Spleen (tissue), 11 donors: ENCODE data around the gene EHBP1. TPM values are rescaled to one million over a fixed set of nuclear protein-coding genes. Genes with fewer than 3 reads are reported as not detected.

Source experiments
- DNase-seq: peaks from one replicate; pipeline ENCODE4 v3.0.0-alpha.2; 2020
- H3K27ac ChIP-seq, 8 donors: fragments of 200-600 bp; sonication (generic) in 7 of 8; 1 replicate in 4 of 8; 2 replicates in 4 of 8; pipeline versions ENCODE4 v1.5.0 to v1.8.0; 2016 to 2021; ENCODE audit warnings: inconsistent platforms in 4 of 8, mild to moderate bottlenecking in 4 of 8, moderate library complexity in 1 of 8
- H3K27me3 ChIP-seq, 7 donors: fragments of 200-600 bp; sonication (generic) in 6 of 7; replicated peaks in 1 of 7; 1 replicate in 4 of 7; 2 replicates in 3 of 7; pipeline versions ENCODE4 v1.5.0 to v1.8.0; 2016 to 2021; ENCODE audit warnings: inconsistent platforms in 3 of 7, mild to moderate bottlenecking in 1 of 7
- H3K36me3 ChIP-seq, 6 donors: fragments of 200-600 bp; sonication (generic) in 5 of 6; 1 replicate in 4 of 6; 2 replicates in 2 of 6; pipeline versions ENCODE4 v1.5.0 to v1.8.0; 2016 to 2021; ENCODE audit warnings: inconsistent platforms in 2 of 6
- H3K4me1 ChIP-seq, 6 donors: fragments of 200-600 bp; sonication (generic) in 5 of 6; 1 replicate in 3 of 6; 2 replicates in 3 of 6; pipeline versions ENCODE4 v1.5.0 to v1.8.0; 2016 to 2021; ENCODE audit warnings: inconsistent platforms in 3 of 6
- H3K4me3 ChIP-seq, 8 donors: fragments of 200-600 bp; sonication (generic) in 7 of 8; 1 replicate in 4 of 8; 2 replicates in 4 of 8; pipeline versions ENCODE4 v1.5.0 to v1.8.0; 2016 to 2021; ENCODE audit warnings: inconsistent platforms in 4 of 8, mild to moderate bottlenecking in 4 of 8, moderate library complexity in 2 of 8
- H3K9me3 ChIP-seq, 8 donors: fragments of 200-600 bp; sonication (generic) in 7 of 8; 1 replicate in 4 of 8; 2 replicates in 4 of 8; pipeline versions ENCODE4 v1.5.0 to v1.8.0; 2016 to 2021; ENCODE audit warnings: inconsistent platforms in 4 of 8
- POLR2A ChIP-seq, 3 donors: fragments of 450-650 bp; IDR thresholded peaks; one replicate each; pipeline ENCODE4 v1.5.1; 2017; ENCODE audit warnings: antibody characterized with exemption in 3 of 3, mild to moderate bottlenecking in 1 of 3
- POLR2AphosphoS5 ChIP-seq, 3 donors: sonication (generic); formaldehyde crosslinking; IDR thresholded peaks; one replicate each; pipeline ENCODE4 v1.5.1; 2017; ENCODE audit warnings: antibody characterized with exemption in 3 of 3
- WGBS, 5 donors: extraction: QIAGEN DNeasy Blood & Tissue Kit in 3 of 5; methylation state at CpG; one replicate each; pipeline versions ENCODE4 v1.1.5 to v1.1.7; 2013 to 2018; 5-methylcytosine and 5-hydroxymethylcytosine counted together
- intact Hi-C: fragments of 100-400 bp; cut with DNase I; formaldehyde crosslinking; loops from one replicate; pipeline ENCODE4 v1.15.0; 2023; ENCODE audit warnings: low total_unique reads
- polyA plus RNA-seq, 3 donors: library from polyadenylated mRNA; stranded (reverse); fragments of 200-250 nt; gene quantifications; one replicate each; pipeline ENCODE4 v1.2.1, GENCODE V29; 2013
- total RNA-seq, 7 donors: library from RNA; depleted of rRNA in 3 of 7; stranded (reverse); fragments of >200 nt in 3 of 7; fragmentation: NEBNext Ultra II Directional in 4 of 7; extraction: Animal tissue kit (Norgen Biotek cat#: 25700) in 4 of 7; gene quantifications; one replicate each; pipeline versions ENCODE4 v1.1.0 to v1.2.1, GENCODE V29; 2016 to 2021
- TF ChIP-seq, protein P1 (sequence below), 11 experiments: fragments of 200-600 bp in 7 of 11; fragments of 450-650 bp in 4 of 11; sonication (generic) in 4 of 11; IDR thresholded peaks in 8 of 11; conservative IDR thresholded peaks in 3 of 11; 1 replicate in 7 of 11; 2 replicates in 4 of 11; pipeline versions ENCODE4 v1.4.0 to v1.8.0; 2016 to 2021; ENCODE audit warnings: antibody characterized with exemption in 11 of 11, inconsistent platforms in 4 of 11, mild to moderate bottlenecking in 1 of 11
- donor health status: healthy with polysubstance abuse.
- donor health status: DM: no; HTN: no; CAD: no; lungs with moderate emphysema.
- donor health status: DM: no; HTN: no; CAD: no.
- donor health status: Bipolar disorder and iron deficiency.
- donor health status: healthy.
- donor health status: DM: no; HTN: no; CAD: no.
- donor health status: DM: yes; HTN: yes; CAD: no.

The EHBP1 gene
- total and polyA plus RNA-seq, 10 donors, result 5.0 to 44.2 (median 31.7) TPM

DNA sequence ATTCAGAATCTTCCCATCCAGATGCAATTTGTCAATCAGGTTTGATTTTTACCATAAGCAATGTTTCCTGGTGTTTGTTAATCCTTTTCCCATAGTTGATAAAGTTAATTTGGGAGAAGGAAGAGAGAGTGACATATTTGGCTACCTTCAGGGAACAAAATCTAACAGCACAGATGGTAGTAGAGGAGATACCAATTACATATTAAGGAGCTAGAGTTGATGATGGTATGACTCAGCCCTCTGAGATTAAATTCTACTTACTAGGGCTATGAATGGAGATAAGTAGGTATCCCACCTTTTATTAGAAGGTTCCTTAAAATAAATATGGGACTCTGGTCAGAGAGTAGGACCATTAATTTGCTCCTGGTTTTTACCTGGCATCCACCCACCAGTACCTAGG lies 139.7 kb downstream of the EHBP1 start:
- no peak for TF ChIP-seq POLR2AphosphoS5 (IDR thresholded peaks at IDR 0.05)
- no peak for TF ChIP-seq POLR2A (IDR thresholded peaks at IDR 0.05)
- TF ChIP-seq, protein P1, sequence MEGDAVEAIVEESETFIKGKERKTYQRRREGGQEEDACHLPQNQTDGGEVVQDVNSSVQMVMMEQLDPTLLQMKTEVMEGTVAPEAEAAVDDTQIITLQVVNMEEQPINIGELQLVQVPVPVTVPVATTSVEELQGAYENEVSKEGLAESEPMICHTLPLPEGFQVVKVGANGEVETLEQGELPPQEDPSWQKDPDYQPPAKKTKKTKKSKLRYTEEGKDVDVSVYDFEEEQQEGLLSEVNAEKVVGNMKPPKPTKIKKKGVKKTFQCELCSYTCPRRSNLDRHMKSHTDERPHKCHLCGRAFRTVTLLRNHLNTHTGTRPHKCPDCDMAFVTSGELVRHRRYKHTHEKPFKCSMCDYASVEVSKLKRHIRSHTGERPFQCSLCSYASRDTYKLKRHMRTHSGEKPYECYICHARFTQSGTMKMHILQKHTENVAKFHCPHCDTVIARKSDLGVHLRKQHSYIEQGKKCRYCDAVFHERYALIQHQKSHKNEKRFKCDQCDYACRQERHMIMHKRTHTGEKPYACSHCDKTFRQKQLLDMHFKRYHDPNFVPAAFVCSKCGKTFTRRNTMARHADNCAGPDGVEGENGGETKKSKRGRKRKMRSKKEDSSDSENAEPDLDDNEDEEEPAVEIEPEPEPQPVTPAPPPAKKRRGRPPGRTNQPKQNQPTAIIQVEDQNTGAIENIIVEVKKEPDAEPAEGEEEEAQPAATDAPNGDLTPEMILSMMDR (IDR thresholded peaks at IDR 0.05 in 8 of 11, conservative IDR thresholded peaks at IDR 0.05 in 3 of 11), result no peak
- Histone ChIP-seq H3K9me3 (peaks cover 0 to 31% (median 20%) of the 10 kb centered on the region in 8 donors), H3K27ac (no peak overlapping the region), H3K27me3 (no peaks in the 10 kb centered on the region), H3K4me1 (no peaks in the 10 kb centered on the region), H3K36me3 (peaks cover 0 to 9% (median 0%) of the 10 kb centered on the region in 6 donors), H3K4me3 (no peak overlapping the region)
- no peak for DNase-seq
- intact Hi-C loops, result no loop called here

DNA sequence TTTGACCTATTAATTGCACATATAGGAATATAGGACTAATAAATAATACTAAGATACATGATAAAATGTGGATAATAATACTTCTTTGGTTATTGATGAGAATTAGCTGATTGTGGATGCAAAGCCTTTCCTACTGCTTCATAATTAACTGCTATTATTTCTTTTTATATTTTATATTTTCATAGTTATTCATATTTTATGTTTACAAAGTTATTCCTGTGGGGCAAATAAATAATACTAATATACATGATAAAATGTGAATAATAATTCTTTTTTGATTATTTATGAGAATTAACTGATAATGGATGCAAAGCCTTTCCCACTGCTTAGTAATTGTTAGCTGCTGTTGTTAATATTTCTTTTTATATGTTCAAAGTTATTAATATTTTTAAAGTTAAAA lies 146.7 kb downstream of the EHBP1 start:
- H3K36me3 ChIP-seq, result peaks cover 0 to 32% (median 0%) of the 10 kb centered on the region in 6 donors
- intact Hi-C loops, result no loop called here
- H3K4me1 ChIP-seq, result no peaks in the 10 kb centered on the region
- no peaks in the 10 kb centered on the region for H3K27me3 ChIP-seq
- no peak for DNase-seq
- no peak overlapping the region for H3K4me3 ChIP-seq
- peaks cover 0 to 10% (median 3%) of the 10 kb centered on the region in 8 donors for H3K9me3 ChIP-seq
- H3K27ac ChIP-seq, result no peak overlapping the region
- TF ChIP-seq, protein P1 (IDR thresholded peaks at IDR 0.05 in 8 of 11, conservative IDR thresholded peaks at IDR 0.05 in 3 of 11), result no peak
- TF ChIP-seq POLR2AphosphoS5 (IDR thresholded peaks at IDR 0.05) (no peak), POLR2A (IDR thresholded peaks at IDR 0.05) (no peak)

DNA sequence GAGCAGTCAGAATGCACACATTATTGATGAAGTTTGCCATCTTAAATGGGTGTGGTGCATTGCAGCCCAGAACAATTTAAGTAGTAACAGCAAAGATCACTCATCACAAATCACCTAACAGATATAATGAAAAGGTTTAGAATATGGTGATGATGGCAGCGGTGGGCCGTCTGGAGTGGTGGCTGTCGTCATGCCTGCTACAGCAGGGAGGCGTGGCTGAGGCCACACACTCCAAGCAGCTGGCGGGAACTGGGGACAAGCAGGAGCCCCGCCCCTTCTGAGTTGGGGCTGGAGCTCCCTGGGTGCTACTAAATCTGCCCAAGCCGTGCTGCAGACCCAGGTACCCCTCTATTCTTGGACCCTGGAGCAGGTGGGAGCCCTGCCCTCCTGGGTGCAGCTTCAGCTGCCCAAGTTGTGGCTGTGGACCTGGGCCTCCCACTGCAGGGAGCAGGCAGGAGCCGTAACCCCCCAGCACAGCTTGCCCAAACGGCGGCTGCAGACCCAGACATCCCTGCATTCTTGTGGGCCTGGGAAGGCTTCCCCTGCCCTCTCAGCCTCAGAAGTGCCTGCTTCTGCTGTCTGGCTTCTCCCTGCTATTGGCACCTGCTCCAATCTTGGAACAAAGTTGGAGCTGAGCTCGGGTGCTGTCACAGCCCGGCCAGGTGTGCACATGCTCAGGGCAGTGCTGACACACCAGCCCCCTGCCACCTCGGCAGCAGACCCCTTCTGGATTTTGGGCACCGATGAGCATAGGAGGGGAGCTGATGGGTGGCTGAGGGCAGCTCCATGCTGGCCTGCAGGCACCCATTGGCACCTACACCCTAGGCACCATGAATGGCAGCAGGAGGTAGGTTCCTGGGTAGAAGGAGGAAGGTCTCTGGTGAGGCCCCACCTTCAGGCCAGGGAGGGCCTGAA lies 149.3 kb downstream of the EHBP1 start:
- 92 to 99% (median 96%) methylated on average over 13 to 14 of the region's 14 CpGs for WGBS, 5 donors
- TF ChIP-seq POLR2AphosphoS5 (IDR thresholded peaks at IDR 0.05), result no peak
- H3K27ac ChIP-seq, result no peak overlapping the region
- peaks cover 0 to 43% (median 0%) of the 10 kb centered on the region in 6 donors for H3K36me3 ChIP-seq
- no peak for DNase-seq
- intact Hi-C loops, result no loop called here
- no peak overlapping the region for H3K4me3 ChIP-seq
- no peaks in the 10 kb centered on the region for H3K27me3 ChIP-seq
- peaks cover 0 to 10% (median 3%) of the 10 kb centered on the region in 8 donors for H3K9me3 ChIP-seq
- H3K4me1 ChIP-seq, result no peaks in the 10 kb centered on the region

DNA sequence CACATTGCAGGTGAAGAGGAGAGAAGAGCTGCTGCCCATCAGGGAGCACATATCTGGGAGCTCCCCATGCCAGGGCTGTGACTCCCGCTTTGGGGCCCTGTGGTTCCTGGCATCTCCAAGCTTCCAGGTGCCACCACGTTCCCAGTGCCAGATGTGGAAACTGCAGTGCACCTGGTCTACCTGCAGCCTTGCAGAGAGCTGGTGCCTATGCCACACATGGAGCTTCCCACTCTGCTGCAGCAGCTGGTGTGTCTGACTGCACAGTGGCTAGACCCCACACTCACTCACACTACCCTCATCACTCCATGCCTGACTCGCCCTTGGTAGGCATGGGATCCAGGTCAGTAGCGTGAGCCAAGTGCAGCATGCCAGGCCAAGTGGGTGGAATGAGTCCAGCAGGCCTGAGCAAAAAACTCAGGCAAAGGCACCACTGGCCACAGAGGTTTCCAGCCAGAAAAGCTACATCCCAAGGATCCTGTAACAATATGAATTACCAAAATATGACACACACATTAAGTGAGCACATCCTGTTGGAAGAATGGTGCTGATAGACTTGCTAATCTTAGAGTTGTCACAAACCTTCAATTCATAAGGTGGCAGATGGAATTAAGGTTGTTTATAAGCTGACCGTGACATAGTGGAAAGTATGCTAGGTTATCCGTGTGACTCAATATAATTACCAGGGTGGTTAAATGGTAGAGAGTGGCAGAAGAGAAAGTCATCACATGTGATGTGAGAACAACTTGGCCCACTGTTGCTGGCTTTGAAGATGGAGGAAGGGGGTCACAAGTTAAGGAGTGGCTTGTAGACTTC lies 150.9 kb downstream of the EHBP1 start:
- Histone ChIP-seq H3K4me1 (no peaks in the 10 kb centered on the region), H3K9me3 (peaks cover 0 to 10% (median 3%) of the 10 kb centered on the region in 8 donors), H3K27ac (no peak overlapping the region), H3K27me3 (no peaks in the 10 kb centered on the region), H3K36me3 (peaks cover 0 to 43% (median 0%) of the 10 kb centered on the region in 6 donors), H3K4me3 (no peak overlapping the region)
- no peak for DNase-seq
- WGBS, 5 donors, result 83 to 99% (median 93%) methylated on average over 3 to 6 of the region's 6 CpGs
- TF ChIP-seq POLR2A (IDR thresholded peaks at IDR 0.05) (no peak), POLR2AphosphoS5 (IDR thresholded peaks at IDR 0.05) (no peak)
- TF ChIP-seq, protein P1 (IDR thresholded peaks at IDR 0.05 in 8 of 11, conservative IDR thresholded peaks at IDR 0.05 in 3 of 11), result no peak
- intact Hi-C loops, result no loop called here
